Neural cell (in vitro differentiated cells): ENCODE results near the gene SLC25A22. TPM values are rescaled to one million over a fixed set of nuclear protein-coding genes. Genes with fewer than 3 reads are reported as not detected.

Experiments used
- H2AFZ ChIP-seq: fragments of 200-600, 300-800 bp; sonication (generic), shearing (Covaris generic); 2 replicates; pipeline ENCODE4 v1.6.0; 2014; ENCODE audit warnings: low read depth, mild to moderate bottlenecking, antibody characterized with exemption, low read length, moderate library complexity
- H3F3A ChIP-seq: fragments of 200-600 bp; shearing (Covaris generic); 2 replicates; pipeline ENCODE4 v1.6.1; 2016; ENCODE audit warnings: mild to moderate bottlenecking, moderate library complexity, mixed read lengths, antibody characterized with exemption, low read length; ENCODE audit not compliant: insufficient read depth, poor library complexity, severe bottlenecking
- H3K27ac ChIP-seq: fragments of 200-600, 300-800 bp; sonication (generic), shearing (Covaris generic); 2 replicates; pipeline ENCODE4 v1.5.1; 2014; ENCODE audit warnings: mild to moderate bottlenecking, low read length, moderate library complexity
- H3K27me3 ChIP-seq: fragments of 300-800, 200-600 bp; sonication (generic), shearing (Covaris generic); 2 replicates; pipeline ENCODE4 v1.6.0; 2014; ENCODE audit warnings: mild to moderate bottlenecking, low read depth, low read length, moderate library complexity; ENCODE audit not compliant: insufficient read depth
- H3K36me3 ChIP-seq: fragments of 300-800, 200-600 bp; sonication (generic), shearing (Covaris generic); 2 replicates; pipeline ENCODE4 v1.5.1; 2014; ENCODE audit warnings: mild to moderate bottlenecking, antibody characterized with exemption, low read length, moderate library complexity; ENCODE audit not compliant: insufficient read depth
- H3K4me2 ChIP-seq: fragments of 300-800, 200-600 bp; sonication (generic), shearing (Covaris generic); 2 replicates; pipeline ENCODE4 v1.6.0; 2014; ENCODE audit warnings: mild to moderate bottlenecking, low read length
- H3K4me3 ChIP-seq: fragments of 300-800, 200-600 bp; sonication (generic), shearing (Covaris generic); 2 replicates; pipeline ENCODE4 v1.5.1; 2014; ENCODE audit warnings: mild to moderate bottlenecking, low read length, moderate library complexity
- H3K79me2 ChIP-seq: fragments of 200-600 bp; shearing (Covaris generic); replicated peaks from 2 replicates; pipeline ENCODE4 v1.6.0; 2014; ENCODE audit warnings: mild to moderate bottlenecking, low read length, moderate library complexity; ENCODE audit not compliant: insufficient read depth
- H3K9ac ChIP-seq: fragments of 300-800, 200-600 bp; sonication (generic), shearing (Covaris generic); 2 replicates; pipeline ENCODE4 v1.6.1; 2016; ENCODE audit warnings: mild to moderate bottlenecking, low read length, mixed read lengths
- H3K9me2 ChIP-seq: fragments of 200-600 bp; shearing (Covaris generic); 2 replicates; pipeline ENCODE4 v1.6.1; 2016; ENCODE audit warnings: mild to moderate bottlenecking, low read length, mixed read lengths; ENCODE audit not compliant: insufficient read depth
- H3K9me3 ChIP-seq: fragments of 200-600, 300-800 bp; sonication (generic), shearing (Covaris generic); 2 replicates; pipeline ENCODE4 v1.6.1; 2016; ENCODE audit warnings: mild to moderate bottlenecking, mixed run types, low read length, moderate library complexity, mixed read lengths
- H4K20me1 ChIP-seq: fragments of 200-600 bp; shearing (Covaris generic); 2 replicates; pipeline ENCODE4 v1.6.1; 2016; ENCODE audit warnings: mild to moderate bottlenecking, mixed run types; ENCODE audit not compliant: insufficient read depth
- EP300 ChIP-seq: fragments of 450-650 bp; conservative IDR thresholded peaks from 2 replicates; pipeline ENCODE4 v1.6.1; 2014; ENCODE audit warnings: antibody characterized with exemption, mild to moderate bottlenecking, moderate library complexity; ENCODE audit not compliant: poor library complexity, severe bottlenecking
- EZH2 ChIP-seq: fragments of 200-600, 300-800 bp; shearing (Covaris generic), sonication (generic); IDR thresholded peaks from 2 replicates; pipeline ENCODE4 v1.6.1; 2014; ENCODE audit warnings: antibody characterized with exemption, low read length, borderline replicate concordance, mild to moderate bottlenecking; ENCODE audit not compliant: insufficient read depth, poor library complexity, severe bottlenecking
- MXI1 ChIP-seq: fragments of 450-650 bp; conservative IDR thresholded peaks from 2 replicates; pipeline ENCODE4 v1.6.1; 2014; ENCODE audit warnings: antibody characterized with exemption, mild to moderate bottlenecking; ENCODE audit not compliant: poor library complexity, severe bottlenecking
- POLR2AphosphoS5 ChIP-seq: IDR thresholded peaks from 2 replicates; pipeline ENCODE4 v1.6.1; 2012
- RAD21 ChIP-seq: fragments of 450-650 bp; conservative IDR thresholded peaks from 2 replicates; pipeline ENCODE4 v1.6.1; 2014; ENCODE audit warnings: antibody characterized with exemption, mild to moderate bottlenecking, moderate library complexity
- SMC3 ChIP-seq: fragments of 450-650 bp; conservative IDR thresholded peaks from 2 replicates; pipeline ENCODE4 v1.6.1; 2014; ENCODE audit warnings: antibody characterized with exemption, mild to moderate bottlenecking, moderate library complexity; ENCODE audit not compliant: poor library complexity
- TAF1 ChIP-seq: IDR thresholded peaks from 2 replicates; pipeline ENCODE4 v1.6.1; 2012; ENCODE audit warnings: low read depth
- polyA plus RNA-seq: library from polyadenylated mRNA; depleted of rRNA; stranded (reverse); fragments of >200 nt; gene quantifications from 2 replicates; pipeline ENCODE4 v1.2.3, GENCODE V29; 2014
- TF ChIP-seq, protein P1 (sequence below): IDR thresholded peaks from 2 replicates; pipeline ENCODE4 v1.6.1; 2012; ENCODE audit warnings: borderline replicate concordance
- TF ChIP-seq, protein P2 (sequence below): fragments of 450-650 bp; IDR thresholded peaks from 2 replicates; pipeline ENCODE4 v1.5.1; 2014; ENCODE audit warnings: antibody characterized with exemption, mild to moderate bottlenecking, moderate library complexity; ENCODE audit not compliant: poor library complexity, severe bottlenecking

SLC25A22 gene
- polyA plus RNA-seq, 1 donor from 2014 or later, result 40.9 TPM

DNA sequence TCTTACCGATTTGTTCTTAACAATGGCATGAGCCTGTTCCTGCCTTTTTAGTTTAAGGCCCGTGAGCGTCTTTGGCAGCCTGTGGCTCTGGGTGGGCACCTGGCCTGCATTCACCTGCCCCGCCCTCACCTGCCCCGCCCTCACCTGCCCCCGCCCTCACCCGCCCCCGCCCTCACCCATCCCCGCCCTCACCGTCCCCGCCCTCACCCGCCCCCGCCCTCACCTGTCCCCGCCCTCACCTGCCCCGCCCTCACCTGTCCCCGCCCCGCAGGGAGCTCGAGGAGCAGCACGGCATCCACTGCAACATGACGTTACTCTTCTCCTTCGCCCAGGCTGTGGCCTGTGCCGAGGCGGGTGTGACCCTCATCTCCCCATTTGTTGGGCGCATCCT lies 35.0 kb downstream of the SLC25A22 start:
- Histone ChIP-seq H3K9ac (no peak overlapping the region), H4K20me1 (no peaks in the 10 kb centered on the region), H3K36me3 (no peaks in the 10 kb centered on the region), H3K4me3 (no peak overlapping the region), H3K27me3 (no peaks in the 10 kb centered on the region), H3F3A (no peaks in the 10 kb centered on the region), H2AFZ (no peak overlapping the region), H3K79me2 (no peaks in the 10 kb centered on the region), H3K9me2 (no peaks in the 10 kb centered on the region), H3K27ac (no peak overlapping the region), H3K9me3 (no peaks in the 10 kb centered on the region), H3K4me2 (no peak overlapping the region)
- TF ChIP-seq, protein P1, sequence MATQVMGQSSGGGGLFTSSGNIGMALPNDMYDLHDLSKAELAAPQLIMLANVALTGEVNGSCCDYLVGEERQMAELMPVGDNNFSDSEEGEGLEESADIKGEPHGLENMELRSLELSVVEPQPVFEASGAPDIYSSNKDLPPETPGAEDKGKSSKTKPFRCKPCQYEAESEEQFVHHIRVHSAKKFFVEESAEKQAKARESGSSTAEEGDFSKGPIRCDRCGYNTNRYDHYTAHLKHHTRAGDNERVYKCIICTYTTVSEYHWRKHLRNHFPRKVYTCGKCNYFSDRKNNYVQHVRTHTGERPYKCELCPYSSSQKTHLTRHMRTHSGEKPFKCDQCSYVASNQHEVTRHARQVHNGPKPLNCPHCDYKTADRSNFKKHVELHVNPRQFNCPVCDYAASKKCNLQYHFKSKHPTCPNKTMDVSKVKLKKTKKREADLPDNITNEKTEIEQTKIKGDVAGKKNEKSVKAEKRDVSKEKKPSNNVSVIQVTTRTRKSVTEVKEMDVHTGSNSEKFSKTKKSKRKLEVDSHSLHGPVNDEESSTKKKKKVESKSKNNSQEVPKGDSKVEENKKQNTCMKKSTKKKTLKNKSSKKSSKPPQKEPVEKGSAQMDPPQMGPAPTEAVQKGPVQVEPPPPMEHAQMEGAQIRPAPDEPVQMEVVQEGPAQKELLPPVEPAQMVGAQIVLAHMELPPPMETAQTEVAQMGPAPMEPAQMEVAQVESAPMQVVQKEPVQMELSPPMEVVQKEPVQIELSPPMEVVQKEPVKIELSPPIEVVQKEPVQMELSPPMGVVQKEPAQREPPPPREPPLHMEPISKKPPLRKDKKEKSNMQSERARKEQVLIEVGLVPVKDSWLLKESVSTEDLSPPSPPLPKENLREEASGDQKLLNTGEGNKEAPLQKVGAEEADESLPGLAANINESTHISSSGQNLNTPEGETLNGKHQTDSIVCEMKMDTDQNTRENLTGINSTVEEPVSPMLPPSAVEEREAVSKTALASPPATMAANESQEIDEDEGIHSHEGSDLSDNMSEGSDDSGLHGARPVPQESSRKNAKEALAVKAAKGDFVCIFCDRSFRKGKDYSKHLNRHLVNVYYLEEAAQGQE, result no peak
- TF ChIP-seq EZH2, result no peak
- no peak for TF ChIP-seq POLR2AphosphoS5
- no peak for TF ChIP-seq RAD21
- TF ChIP-seq EP300, result no peak

GRCh38 chr11:762421-763072 lies 35.5 kb downstream of the SLC25A22 start:
- Histone ChIP-seq H3F3A (no peaks in the 10 kb centered on the region), H3K27me3 (no peaks in the 10 kb centered on the region), H3K4me3 (no peak overlapping the region), H3K27ac (no peak overlapping the region), H4K20me1 (no peaks in the 10 kb centered on the region), H3K36me3 (no peaks in the 10 kb centered on the region), H3K9me3 (no peaks in the 10 kb centered on the region), H3K4me2 (no peak overlapping the region), H3K9me2 (no peaks in the 10 kb centered on the region), H3K9ac (no peak overlapping the region), H2AFZ (no peak overlapping the region), H3K79me2 (no peaks in the 10 kb centered on the region)
- no peak for TF ChIP-seq MXI1
- no peak for TF ChIP-seq EP300
- TF ChIP-seq TAF1, result no peak
- no peak for TF ChIP-seq RAD21
- no peak for TF ChIP-seq POLR2AphosphoS5
- TF ChIP-seq, protein P2, sequence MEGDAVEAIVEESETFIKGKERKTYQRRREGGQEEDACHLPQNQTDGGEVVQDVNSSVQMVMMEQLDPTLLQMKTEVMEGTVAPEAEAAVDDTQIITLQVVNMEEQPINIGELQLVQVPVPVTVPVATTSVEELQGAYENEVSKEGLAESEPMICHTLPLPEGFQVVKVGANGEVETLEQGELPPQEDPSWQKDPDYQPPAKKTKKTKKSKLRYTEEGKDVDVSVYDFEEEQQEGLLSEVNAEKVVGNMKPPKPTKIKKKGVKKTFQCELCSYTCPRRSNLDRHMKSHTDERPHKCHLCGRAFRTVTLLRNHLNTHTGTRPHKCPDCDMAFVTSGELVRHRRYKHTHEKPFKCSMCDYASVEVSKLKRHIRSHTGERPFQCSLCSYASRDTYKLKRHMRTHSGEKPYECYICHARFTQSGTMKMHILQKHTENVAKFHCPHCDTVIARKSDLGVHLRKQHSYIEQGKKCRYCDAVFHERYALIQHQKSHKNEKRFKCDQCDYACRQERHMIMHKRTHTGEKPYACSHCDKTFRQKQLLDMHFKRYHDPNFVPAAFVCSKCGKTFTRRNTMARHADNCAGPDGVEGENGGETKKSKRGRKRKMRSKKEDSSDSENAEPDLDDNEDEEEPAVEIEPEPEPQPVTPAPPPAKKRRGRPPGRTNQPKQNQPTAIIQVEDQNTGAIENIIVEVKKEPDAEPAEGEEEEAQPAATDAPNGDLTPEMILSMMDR, result no peak
- TF ChIP-seq EZH2, result no peak
- TF ChIP-seq, protein P1, result no peak
- no peak for TF ChIP-seq SMC3
